Thoracic aorta (tissue), 2 donors: ENCODE results near the gene MICAL3. TPM values are rescaled to one million over a fixed set of nuclear protein-coding genes. Genes with fewer than 3 reads are reported as not detected.
"Not testable (repeated sequence)": the region's sequence is repeated elsewhere in the genome, so short reads cannot be mapped to it uniquely, and the experiment has no call there.

Experiments
- ATAC-seq: fragments of 150-250 bp; one replicate; pipeline ENCODE4 v1.8.0; 2017; ENCODE audit warnings: low read depth; ENCODE audit not compliant: insufficient number of reproducible peaks, low FRiP score
- DNase-seq: peaks from one replicate; pipeline ENCODE4 v3.0.0-alpha.2; 2020; ENCODE audit warnings: low spot score
- H3K27ac ChIP-seq, 2 donors: fragments of 200-600 bp; sonication (generic); 1 replicate in 1 of 2; 2 replicates in 1 of 2; pipeline ENCODE4 v1.5.1; 2016; ENCODE audit warnings: mild to moderate bottlenecking in 2 of 2, moderate library complexity in 2 of 2
- H3K27me3 ChIP-seq: fragments of 200-600 bp; sonication (generic); replicated peaks from 2 replicates; pipeline ENCODE4 v1.6.0; 2016; ENCODE audit warnings: mild to moderate bottlenecking; ENCODE audit not compliant: insufficient read depth
- H3K36me3 ChIP-seq: fragments of 200-600 bp; sonication (generic); one replicate; pipeline ENCODE4 v1.5.1; 2016
- H3K4me1 ChIP-seq, 2 donors: fragments of 200-600 bp; sonication (generic); 1 replicate in 1 of 2; 2 replicates in 1 of 2; pipeline versions ENCODE4 v1.5.1 to v1.6.0; 2016; ENCODE audit warnings: low read depth in 2 of 2, mild to moderate bottlenecking in 1 of 2; ENCODE audit not compliant: control insufficient read depth in 1 of 2
- H3K4me3 ChIP-seq: fragments of 200-600 bp; sonication (generic); 2 replicates; pipeline ENCODE4 v1.5.1; 2016; ENCODE audit warnings: mild to moderate bottlenecking
- H3K9me3 ChIP-seq: fragments of 200-600 bp; sonication (generic); 2 replicates; pipeline ENCODE4 v1.5.1; 2016
- CTCF ChIP-seq: fragments of 200-600 bp; sonication (generic); IDR thresholded peaks from one replicate; pipeline ENCODE4 v1.5.1; 2019; ENCODE audit warnings: antibody characterized with exemption
- total RNA-seq, 2 donors: library from RNA; depleted of rRNA; stranded (reverse); fragments of >200 nt; gene quantifications; one replicate each; pipeline versions ENCODE4 v1.1.0 to v1.2.3, GENCODE V29; 2016

MICAL3 gene
- total RNA-seq, 2 donors from 2014 or later: 45.2 to 78.0 TPM

- H3K27ac ChIP-seq: peak overlapping the region; percentile 88 to 97
- TF ChIP-seq CTCF: no peak
- H3K4me1 ChIP-seq: peaks cover 15 to 30% of the 10 kb centered on the region in 2 donors
- no peaks in the 10 kb centered on the region for H3K36me3 ChIP-seq
- ATAC-seq: peak; percentile 29
- H3K4me3 ChIP-seq: peak overlapping the region; percentile 51
- no peaks in the 10 kb centered on the region for H3K9me3 ChIP-seq
- DNase-seq: no peak
- H3K27me3 ChIP-seq: no peaks in the 10 kb centered on the region
Observed at GRCh38 chr22:18067121-18067520, 42.8 kb upstream of the MICAL3 start.

GRCh38 chr22:18066181-18066859, 42.0 kb upstream of the MICAL3 start:
- TF ChIP-seq CTCF: no peak
- no peaks in the 10 kb centered on the region for H3K36me3 ChIP-seq
- ATAC-seq (no peak), DNase-seq (no peak)
- peak overlapping the region; percentile 88 to 97 for H3K27ac ChIP-seq
- no peaks in the 10 kb centered on the region for H3K9me3 ChIP-seq
- no peak overlapping the region for H3K4me3 ChIP-seq
- no peaks in the 10 kb centered on the region for H3K27me3 ChIP-seq
- peaks cover 19 to 37% of the 10 kb centered on the region in 2 donors for H3K4me1 ChIP-seq

- Histone ChIP-seq H3K4me3 (no peak overlapping the region), H3K27ac (no peak overlapping the region), H3K4me1 (peaks cover 19 to 44% of the 10 kb centered on the region in 2 donors), H3K27me3 (no peaks in the 10 kb centered on the region), H3K9me3 (no peaks in the 10 kb centered on the region), H3K36me3 (no peaks in the 10 kb centered on the region)
- no peak for TF ChIP-seq CTCF
- no peak for DNase-seq
- no peak for ATAC-seq
Observed at GRCh38 chr22:18065256-18065655, 40.9 kb upstream of the MICAL3 start.

- no peak overlapping the region for H3K4me3 ChIP-seq
- H3K4me1 ChIP-seq: peaks cover 19 to 44% of the 10 kb centered on the region in 2 donors
- H3K27ac ChIP-seq: no peak overlapping the region
- no peaks in the 10 kb centered on the region for H3K36me3 ChIP-seq
- DNase-seq (no peak), ATAC-seq (no peak)
- no peaks in the 10 kb centered on the region for H3K27me3 ChIP-seq
- H3K9me3 ChIP-seq: no peaks in the 10 kb centered on the region
- no peak for TF ChIP-seq CTCF
Observed at GRCh38 chr22:18064636-18065035, 40.3 kb upstream of the MICAL3 start.

- not testable (repeated sequence) for H3K4me3 ChIP-seq, DNase-seq, H3K9me3 ChIP-seq, H3K27me3 ChIP-seq, ATAC-seq, H3K36me3 ChIP-seq, H3K27ac ChIP-seq
- H3K4me1 ChIP-seq: peaks cover 13 to 39% of the 10 kb centered on the region in 2 donors
Observed at GRCh38 chr22:18063715-18064114, 39.4 kb upstream of the MICAL3 start.

GRCh38 chr22:18063306-18063705, 38.9 kb upstream of the MICAL3 start:
- H3K4me3 ChIP-seq: no peak overlapping the region
- no peaks in the 10 kb centered on the region for H3K36me3 ChIP-seq
- ATAC-seq (no peak), DNase-seq (no peak)
- H3K9me3 ChIP-seq: no peaks in the 10 kb centered on the region
- TF ChIP-seq CTCF: no peak
- peaks cover 11 to 40% of the 10 kb centered on the region in 2 donors for H3K4me1 ChIP-seq
- H3K27me3 ChIP-seq: no peaks in the 10 kb centered on the region
- no peak overlapping the region for H3K27ac ChIP-seq
